Stimulated activated CD8-positive, alpha-beta memory T cell treated with anti-CD3 and anti-CD28 coated beads, Interleukin-15, amount 100 ng/mL, for 4 hours (primary cell): ENCODE data around the gene REXO4.

Experiments used
- DNase-seq, 2 donors: peaks; one replicate each; pipeline ENCODE4 v3.0.0-alpha.2; 2020; ENCODE audit warnings: low read depth in 2 of 2

Gene REXO4, protein sequence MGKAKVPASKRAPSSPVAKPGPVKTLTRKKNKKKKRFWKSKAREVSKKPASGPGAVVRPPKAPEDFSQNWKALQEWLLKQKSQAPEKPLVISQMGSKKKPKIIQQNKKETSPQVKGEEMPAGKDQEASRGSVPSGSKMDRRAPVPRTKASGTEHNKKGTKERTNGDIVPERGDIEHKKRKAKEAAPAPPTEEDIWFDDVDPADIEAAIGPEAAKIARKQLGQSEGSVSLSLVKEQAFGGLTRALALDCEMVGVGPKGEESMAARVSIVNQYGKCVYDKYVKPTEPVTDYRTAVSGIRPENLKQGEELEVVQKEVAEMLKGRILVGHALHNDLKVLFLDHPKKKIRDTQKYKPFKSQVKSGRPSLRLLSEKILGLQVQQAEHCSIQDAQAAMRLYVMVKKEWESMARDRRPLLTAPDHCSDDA

DNA sequence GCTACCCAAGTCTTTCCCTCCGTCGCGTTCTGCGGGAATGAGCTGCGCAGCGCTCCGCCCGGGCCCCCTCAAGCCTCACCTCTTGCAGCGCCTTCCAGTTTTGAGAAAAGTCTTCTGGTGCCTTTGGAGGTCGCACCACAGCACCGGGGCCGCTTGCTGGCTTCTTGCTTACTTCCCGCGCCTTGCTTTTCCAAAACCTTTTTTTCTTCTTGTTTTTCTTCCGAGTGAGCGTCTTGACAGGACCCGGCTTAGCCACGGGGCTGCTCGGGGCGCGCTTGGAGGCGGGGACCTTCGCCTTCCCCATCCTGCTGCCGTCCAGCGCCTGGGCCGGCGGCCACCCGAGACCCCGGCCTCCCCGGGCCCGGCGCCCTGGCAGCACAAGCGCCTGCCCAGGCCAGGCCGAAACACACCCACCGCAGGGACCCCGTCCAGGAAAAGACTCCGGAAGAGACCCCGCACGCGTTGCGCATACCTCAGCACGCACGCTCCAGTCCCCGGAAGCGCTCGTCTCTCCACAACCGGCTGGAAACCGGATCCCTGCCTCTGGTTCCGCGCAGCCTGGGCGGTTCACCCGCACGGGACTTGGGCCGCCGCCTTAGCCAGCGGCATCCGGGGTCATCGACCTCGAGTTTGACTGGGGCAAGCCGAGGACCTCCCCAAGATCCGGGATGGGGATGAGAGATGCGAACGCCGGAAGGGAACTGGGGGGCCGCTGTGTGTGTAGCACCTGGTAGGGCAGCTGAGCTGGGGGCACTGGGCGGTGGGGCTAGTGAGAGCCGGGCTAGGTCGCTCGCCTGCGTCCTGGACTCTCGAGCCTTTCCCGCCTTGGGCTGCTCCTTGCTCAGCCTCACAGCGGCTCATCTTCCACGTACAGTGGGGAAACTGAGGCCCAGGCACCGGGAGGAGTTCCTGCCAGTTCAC, at the start of gene REXO4:
REXO4 (minus strand) TSS at position 470 of the 921 bp plus-strand sequence; CDS start at position 304, 166 bp downstream.
- DNase-seq, result peak; percentile 63 to 67

DNA sequence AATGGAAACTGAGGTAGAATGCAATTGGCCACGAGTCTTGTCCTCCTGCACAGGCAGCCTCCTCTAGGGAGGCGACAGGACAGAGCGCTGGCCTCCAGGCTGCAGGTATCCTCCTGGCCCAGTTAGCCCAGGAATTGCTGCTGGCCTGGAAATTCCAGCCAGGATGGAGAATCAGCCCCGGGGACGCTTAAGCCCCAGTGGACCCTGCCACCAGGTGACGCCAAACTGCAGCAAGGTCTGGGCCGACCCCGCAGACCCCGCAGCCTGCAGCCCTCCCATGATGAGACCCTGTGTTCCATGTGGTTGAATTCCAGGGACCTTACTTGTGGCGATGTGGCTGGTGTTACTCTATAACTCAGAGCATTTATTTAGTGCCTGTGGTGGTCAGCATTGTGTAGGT, 49.3 kb upstream of the REXO4 start:
- DNase-seq, result no peak

DNA sequence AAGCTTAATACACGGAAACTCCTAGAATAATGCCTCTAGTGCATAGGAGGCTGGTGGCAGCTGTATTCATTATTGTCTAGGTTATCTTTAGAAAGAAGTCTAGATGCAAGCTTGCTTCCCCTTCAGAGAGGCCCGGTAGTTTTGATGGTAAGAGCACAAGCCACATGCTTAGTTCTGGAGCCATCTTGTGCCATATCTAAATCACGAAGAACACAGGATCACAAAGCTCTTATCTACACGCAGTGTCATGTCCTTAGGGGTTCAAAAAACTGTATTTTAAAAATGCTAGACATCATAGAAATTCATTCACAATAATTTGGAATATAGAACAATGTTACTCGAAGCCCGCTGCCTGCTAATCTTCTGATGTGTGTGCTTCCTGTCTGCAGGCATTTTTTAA, 48.2 kb upstream of the REXO4 start:
- no peak for DNase-seq

DNA sequence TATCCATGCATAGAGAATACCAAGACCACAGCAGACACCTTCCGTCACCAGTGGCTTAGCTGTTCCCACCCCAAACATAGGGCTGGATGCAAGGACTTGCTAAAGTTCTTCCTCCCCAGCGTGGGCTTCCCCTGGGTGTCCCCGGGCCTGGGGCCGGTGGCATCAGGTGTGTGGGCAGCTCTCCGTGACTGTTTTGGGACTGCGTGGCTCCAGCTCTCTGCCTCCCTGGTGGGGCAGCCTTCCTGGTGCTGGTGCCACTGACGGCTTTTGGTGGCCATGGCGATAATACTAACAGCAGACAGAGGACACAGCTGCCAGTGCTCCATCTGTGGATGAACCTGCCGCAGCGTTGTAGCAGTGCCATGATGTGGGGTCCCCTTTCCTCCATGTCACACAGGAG, 46.8 kb upstream of the REXO4 start:
- DNase-seq, result no peak

DNA sequence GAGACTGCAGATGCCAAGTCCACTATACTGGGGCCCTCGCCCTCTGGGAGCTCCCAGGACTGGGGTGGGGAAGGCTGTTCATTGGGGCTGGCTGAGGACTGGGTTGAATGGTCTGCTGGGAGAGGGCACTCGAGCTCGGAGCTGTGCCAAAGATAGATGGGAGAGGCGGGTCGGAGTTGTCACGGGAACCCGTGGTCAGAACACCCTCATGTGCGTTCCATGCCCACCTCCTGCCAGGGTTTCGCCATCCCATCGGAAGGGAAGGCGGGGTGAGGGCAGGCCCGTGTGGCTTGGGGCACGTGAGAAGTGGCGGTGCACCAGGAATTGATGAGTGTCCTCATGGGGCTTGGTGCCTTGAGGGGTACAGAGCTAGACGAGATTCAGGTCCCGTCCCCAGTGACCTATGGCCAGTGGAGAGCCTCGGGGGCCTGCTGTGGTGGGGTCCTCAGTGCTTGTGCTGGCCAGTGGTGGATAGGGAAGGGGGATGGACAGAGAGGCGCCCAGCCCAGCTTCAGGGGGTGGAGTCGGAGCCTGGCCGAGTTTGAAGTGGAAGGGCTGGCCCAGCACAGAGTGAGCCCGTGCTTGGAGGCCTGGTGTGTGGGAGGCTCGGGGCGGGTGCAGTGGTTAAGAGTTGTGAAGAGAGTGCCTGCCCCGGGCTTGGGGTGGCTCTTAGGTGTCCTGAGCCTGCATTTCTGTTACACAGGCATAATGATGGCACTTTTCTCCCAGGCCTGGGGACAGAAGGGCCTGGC, 46.2 kb upstream of the REXO4 start:
- DNase-seq, result no peak

DNA sequence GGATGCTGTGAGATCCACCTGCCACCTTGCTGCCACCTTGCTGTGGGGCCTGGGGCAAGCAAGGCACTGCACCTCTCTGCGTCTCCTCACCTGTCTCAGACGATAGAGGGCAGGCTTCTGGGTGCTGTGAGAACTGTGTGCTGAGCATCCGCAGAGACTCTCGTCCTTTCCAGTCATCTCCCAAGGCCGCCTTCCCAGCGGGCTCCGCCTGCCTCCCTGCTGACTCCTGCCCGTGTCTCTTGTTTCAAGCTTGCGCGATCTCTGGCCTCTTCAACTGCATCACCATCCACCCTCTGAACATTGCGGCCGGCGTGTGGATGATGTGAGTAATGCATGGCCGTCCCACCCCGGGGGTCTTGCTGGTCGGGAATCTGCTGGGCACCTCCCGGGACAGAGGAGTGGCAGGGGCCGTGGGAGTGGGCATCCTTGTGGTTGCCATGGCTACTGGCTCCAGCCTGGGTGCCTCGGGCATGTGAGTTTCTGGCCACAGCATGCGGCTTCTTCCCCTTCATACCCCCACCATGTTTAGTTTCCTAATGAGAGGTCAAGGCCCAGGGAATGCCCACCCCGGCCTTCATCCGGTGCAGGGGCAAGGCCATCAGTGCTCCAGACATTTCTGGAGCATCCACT, 45.5 kb upstream of the REXO4 start:
- DNase-seq, result no peak

DNA sequence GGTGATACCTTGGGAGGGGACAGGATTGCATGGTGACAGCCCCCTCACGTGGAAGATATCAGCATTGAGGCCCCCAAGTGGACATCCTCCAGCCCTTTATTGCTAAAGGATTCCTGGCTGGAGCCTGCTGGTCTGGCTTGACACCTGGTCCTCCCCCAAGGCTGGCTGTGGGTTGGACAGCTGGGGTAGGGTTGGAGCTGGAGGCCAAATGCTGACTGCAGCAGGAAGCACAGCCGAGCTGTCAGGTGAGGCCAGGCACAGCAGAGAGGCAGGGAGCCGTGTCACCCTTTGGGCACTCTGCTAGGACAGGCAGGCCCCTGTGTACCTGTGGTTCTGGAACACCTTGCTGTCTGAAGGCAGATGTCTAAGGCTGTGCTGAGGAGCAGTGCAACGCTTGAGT, 44.2 kb upstream of the REXO4 start:
- DNase-seq, result no peak

DNA sequence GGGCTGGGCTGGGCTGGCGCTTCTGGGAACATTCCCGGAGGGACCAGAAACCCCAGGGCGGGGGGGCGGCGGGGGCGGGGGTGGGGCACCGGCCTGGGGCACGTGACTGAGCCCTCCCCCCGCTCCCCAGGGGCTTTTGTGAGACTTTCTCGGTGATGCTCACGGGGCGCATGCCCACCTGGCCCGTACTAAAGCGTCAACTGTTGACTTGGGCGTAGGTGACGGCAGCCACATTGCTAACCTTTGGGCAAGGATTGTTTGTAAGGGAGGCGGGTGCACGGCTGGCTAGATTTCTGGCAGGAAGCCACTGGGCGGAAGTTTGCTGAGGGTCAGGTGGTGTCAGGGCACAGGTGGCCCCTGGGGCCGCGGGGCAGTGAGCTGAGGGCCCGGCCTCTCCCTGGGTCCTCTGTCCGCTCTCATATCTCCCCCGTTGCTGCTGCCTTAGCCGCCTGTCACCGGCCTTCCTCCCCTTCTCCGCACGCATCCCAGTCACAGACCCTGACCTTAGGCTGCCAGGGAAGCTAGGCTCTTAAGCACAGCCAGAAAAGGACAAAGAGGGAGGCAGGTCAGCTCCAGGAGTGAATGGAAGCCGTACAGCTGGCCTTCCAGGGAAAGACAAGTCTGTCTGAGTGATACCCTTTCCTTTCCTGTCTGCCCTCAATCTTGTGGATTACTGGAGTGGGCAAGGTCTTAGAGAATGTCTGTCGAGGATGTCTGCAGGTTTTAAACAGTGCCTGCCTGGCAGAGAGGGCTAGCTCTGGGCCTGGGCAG, 42.8 kb upstream of the REXO4 start:
- DNase-seq, result no peak

DNA sequence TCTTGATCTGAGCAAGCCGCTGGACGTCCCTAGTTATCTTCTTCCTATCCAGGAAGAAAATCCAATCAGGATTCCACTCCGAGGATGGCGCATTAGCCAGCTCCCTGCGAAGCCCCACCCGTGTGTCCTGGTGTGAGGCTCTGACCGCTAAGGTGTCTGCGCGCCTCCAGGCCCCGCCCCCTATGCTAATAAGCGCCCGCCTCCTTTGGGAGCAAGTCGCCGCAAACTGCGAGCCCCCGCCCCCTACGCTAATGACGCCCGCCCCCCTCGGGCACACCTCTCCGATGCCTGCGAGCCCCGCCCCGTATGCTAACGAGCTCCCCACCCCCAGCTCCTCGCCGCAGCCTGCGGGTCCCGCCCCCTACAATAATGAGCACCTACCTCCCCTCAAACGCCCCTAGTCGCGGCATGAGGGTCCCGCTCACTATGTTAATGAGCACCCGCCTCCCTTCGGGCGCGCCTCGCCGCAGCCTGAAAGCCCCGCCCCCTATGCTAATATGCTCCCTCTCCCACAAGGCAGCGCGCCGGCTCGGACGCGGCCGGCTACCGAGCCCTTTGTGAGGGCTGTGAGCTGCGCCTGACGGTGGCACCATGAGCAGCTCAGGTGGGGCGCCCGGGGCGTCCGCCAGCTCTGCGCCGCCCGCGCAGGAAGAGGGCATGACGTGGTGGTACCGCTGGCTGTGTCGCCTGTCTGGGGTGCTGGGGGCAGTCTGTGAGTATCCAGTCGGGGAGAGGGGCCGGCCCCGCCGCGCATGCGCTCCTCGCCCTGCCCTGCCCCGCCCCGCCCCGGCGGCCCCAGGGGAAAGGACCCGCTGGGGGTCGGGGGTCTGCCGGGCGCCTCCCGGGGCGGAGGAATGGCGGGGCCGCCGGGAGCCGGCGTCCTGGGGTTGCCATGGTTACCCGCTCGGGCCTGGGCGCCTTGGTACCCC, 41.9 kb upstream of the REXO4 start, which contains the start of gene CACFD1:
CACFD1 (plus strand) TSS at position 503 of the 929 bp plus-strand sequence; CDS start at position 592, 89 bp downstream.
- DNase-seq, result peak; percentile 79 to 86

DNA sequence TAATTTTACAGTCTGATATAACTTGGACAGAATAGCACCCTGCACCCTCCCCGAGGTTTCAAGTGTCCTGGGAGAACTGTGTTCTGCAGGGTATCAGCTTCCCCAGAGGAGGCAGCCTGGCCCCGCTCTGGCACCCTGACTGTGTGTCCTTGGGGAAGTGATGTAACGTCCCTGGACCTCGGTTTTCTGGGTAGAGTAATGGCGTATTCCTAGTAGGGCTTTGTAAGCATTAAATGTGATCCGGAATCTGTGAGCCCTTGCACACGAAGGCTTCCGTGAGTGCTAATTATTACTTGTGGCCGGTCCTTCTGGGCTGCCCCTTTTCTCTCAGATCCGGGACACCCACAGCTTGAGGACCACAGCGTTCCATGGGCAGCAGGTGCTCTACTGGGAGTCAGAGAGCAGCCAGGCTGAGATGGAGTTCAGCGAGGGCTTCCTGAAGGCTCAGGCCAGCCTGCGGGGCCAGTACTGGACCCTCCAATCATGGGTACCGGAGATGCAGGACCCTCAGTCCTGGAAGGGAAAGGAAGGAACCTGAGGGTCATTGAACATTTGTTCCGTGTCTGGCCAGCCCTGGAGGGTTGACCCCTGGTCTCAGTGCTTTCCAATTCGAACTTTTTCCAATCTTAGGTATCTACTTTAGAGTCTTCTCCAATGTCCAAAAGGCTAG, 41.0 kb upstream of the REXO4 start:
- no peak for DNase-seq

DNA sequence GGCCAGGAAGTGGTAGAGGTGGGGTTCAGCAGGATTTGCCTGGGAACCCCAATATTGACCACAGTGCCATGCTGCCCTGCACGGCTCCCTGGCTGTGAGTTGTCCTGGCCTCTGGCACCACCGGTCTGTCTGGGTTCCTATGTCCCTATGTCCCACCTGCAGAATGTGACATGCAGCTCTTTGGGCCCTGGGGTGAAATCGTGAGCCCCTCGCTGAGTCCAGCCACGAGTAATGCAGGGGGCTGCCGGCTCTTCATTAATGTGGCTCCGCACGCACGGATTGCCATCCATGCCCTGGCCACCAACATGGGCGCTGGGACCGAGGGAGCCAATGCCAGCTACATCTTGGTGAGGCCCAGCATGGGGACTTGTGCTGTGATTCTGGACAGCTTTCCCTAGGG, 39.9 kb upstream of the REXO4 start:
- no peak for DNase-seq

DNA sequence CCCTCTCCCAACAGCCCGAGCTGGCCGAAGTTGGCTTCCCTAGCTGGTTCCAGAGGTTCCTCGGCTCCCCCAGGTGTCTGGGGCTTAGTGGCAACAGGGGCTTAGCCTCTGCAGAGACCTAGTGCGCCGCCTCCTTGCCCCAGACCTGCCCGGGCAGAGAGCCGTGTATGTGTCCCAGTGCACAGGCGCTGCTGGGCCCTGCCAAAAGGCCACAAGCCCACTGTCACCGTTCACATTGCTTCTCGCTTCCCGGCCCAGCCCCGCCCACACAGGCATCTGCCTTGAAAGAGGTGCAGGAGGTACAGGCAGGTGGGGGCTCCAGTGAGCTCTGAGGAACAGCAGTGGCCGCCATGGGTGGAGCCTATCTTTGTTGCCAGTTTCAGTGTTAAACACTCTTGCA, 39.4 kb upstream of the REXO4 start:
- no peak for DNase-seq

DNA sequence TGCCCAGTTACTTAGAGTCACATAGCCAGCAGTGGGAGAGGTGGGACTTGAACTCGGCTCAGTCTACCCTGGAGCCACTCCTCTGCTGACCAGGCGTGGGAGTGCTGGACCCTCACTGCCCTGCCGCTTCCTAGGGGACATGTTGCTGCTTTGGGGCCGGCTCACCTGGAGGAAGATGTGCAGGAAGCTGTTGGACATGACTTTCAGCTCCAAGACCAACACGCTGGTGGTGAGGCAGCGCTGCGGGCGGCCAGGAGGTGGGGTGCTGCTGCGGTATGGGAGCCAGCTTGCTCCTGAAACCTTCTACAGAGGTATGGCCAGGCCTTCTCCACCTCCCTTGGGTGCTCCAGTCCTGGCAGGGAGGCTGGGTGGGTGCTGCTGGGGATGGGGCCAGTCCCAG, 38.6 kb upstream of the REXO4 start:
- no peak for DNase-seq

DNA sequence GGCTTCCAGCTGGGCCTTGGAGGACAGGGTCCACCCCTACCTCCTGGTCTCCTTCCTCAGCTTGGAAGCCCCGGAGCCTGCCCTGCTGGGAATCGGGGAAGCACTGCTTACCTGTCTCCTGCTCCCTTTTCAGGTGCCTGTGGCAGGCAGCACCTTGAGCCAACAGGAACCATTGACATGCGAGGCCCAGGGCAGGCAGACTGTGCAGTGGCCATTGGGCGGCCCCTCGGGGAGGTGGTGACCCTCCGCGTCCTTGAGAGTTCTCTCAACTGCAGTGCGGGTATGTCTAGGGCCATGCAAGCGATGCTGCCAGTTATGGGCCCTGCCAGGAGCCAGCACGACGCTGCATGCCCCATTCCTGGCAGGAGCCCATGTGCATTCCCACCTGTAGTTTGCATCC, 38.1 kb upstream of the REXO4 start:
- no peak for DNase-seq

DNA sequence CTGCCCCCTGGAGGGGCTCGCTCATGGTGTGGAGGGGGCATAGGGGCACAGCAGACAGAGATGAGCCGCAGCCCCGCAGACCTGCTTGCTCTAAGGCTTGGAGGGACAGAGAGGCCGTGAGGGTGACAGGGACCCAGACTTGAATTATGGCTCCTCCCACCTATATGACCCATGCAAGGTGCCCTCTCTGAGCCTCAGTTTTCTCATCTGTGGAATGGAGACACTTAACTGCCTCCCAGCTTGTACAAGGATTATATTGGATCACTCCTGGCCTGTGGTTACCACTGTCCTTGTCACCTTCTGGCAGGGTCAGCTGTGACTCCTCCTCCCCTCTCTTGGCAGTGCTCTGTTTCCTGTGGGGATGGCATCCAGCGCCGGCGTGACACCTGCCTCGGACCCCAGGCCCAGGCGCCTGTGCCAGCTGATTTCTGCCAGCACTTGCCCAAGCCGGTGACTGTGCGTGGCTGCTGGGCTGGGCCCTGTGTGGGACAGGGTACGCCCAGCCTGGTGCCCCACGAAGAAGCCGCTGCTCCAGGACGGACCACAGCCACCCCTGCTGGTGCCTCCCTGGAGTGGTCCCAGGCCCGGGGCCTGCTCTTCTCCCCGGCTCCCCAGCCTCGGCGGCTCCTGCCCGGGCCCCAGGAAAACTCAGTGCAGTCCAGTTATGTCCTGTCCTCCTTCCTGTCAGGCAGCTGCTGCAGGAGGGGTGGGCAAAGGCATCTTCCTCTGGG, 37.3 kb upstream of the REXO4 start:
- no peak for DNase-seq

DNA sequence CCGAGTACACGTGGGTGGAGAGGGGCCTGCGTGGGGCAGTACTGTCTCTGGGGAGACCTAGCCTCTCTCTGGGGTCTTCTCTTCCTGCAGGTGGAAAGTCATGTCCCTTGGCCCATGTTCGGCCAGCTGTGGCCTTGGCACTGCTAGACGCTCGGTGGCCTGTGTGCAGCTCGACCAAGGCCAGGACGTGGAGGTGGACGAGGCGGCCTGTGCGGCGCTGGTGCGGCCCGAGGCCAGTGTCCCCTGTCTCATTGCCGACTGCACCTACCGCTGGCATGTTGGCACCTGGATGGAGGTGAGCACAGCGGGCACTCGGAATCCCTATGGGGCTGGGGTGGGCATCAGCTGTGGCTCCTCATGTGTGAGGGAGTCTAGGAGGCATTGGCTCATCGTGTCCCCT, 36.5 kb upstream of the REXO4 start:
- DNase-seq, result no peak

DNA sequence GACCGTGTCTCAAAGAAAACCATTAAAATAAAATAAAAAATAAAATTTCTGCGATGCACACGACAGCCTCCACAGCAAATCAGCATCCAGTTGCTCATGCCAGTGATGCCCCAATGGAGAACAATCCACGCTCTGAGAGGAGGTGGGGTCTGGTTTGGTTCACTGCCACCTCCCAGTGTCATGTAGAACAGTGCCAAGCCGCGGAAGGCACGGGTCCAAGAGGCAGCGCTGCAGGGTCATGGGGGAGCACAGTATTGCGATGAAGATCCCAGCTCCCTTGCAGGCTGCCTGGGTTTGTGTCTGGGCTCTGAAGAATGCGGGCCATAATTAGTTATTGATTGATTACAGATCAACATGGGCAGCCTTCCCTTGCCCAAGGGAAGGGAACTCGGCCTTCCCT, 35.8 kb upstream of the REXO4 start:
- DNase-seq, result no peak

DNA sequence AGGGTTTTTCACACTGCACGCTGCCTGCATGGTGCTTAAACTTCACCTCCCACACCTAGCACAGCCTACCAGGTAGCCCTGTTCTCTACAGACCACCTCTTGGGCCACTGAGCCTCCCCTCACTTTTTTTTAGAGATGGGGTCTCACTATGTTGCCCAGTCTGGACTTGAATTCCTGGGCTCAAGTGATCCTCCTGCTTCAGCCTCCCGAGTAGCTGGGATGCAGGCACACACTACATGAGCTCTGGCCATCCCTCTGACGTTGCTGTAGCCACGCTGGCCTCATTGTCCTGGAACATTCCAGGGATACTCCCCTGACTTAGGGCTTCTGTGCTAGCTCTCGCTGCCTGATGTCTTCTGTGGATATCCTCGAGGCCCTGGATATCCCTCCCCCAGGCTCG, 34.8 kb upstream of the REXO4 start:
- DNase-seq, result no peak
